ENCODE measurements around the gene WNK2. TPM values are rescaled to one million over a fixed set of nuclear protein-coding genes. Genes with fewer than 3 reads are reported as not detected.

The WNK2 gene
- total RNA-seq, 1 donor from 2014 or later, result 1.0 TPM

DNA sequence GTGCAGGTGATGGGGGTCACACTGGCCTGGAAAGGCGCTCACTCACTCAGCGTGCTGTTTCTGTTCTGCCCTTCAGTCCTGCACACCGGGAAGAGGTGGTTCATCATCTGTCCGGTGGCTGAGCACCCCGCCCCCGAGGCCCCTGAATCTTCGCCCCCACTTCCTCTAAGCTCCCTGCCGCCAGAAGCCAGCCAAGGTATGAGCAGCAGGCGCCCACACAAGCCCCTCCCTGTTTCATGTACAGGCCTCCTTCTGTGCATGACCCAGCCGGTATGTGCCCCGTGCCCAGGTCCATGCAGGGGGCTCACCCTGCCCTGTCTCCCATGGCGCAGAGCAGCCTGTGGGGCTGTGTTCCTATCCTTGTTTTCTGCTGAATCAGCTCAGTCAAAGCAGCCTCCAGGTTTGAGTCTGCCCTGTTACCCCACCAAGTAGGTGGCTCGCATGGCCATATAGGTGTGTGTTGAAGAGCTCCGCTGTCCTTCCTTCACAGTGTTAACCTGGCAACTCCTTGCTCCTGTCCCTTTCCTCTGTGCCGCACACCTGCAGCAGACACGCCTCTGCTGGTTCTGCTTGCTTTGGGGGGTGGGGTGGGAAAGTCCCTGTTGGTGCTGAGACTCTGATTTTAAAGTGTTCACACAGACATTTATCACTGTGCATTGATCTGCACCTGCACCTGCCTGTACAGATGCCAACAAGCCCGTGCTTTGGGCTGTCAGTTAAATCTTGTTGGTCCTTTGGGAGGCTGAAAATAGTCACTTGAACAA is 84.8 kb downstream of the WNK2 start:
- TF ChIP-seq, protein P1, sequence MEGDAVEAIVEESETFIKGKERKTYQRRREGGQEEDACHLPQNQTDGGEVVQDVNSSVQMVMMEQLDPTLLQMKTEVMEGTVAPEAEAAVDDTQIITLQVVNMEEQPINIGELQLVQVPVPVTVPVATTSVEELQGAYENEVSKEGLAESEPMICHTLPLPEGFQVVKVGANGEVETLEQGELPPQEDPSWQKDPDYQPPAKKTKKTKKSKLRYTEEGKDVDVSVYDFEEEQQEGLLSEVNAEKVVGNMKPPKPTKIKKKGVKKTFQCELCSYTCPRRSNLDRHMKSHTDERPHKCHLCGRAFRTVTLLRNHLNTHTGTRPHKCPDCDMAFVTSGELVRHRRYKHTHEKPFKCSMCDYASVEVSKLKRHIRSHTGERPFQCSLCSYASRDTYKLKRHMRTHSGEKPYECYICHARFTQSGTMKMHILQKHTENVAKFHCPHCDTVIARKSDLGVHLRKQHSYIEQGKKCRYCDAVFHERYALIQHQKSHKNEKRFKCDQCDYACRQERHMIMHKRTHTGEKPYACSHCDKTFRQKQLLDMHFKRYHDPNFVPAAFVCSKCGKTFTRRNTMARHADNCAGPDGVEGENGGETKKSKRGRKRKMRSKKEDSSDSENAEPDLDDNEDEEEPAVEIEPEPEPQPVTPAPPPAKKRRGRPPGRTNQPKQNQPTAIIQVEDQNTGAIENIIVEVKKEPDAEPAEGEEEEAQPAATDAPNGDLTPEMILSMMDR (conservative IDR thresholded peaks at IDR 0.05; ENCODE audit: low read depth, low read length), result no peak
- no peak for DNase-seq (ENCODE audit: low read depth)
- no peak overlapping the region for H3K4me3 ChIP-seq (ENCODE audit: low read depth, low read length)

DNA sequence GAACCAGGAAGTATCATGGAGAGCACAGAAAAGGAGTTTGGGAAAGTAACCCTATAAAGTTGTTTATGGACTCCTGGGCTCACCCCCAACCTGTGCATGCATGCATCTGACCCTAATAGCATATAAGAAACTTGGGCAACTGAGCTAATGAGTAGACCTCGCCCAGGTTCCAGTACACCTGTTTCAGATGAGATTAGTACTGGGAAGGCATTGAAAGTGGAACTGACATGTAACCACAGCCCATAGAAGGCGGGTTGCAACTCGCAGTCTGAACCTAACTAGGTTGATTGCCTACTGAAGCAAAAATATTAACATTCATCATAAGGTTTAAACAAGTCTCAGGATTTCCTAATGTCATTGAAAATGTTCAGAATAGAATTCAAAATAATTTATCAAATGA is 87.0 kb downstream of the WNK2 start:
- no peak for DNase-seq (ENCODE audit: low read depth)

GRCh38 chr9:93276973-93277372 is 93.0 kb downstream of the WNK2 start:
- TF ChIP-seq, protein P1 (conservative IDR thresholded peaks at IDR 0.05; ENCODE audit: low read depth, low read length), result peak; percentile 13
- no peak overlapping the region for H3K4me3 ChIP-seq (ENCODE audit: low read depth, low read length)
- DNase-seq (ENCODE audit: low read depth), result no peak

More for the DNA sequence above, 87.0 kb downstream of the WNK2 start:
- TF ChIP-seq, protein P1 (conservative IDR thresholded peaks at IDR 0.05; ENCODE audit: low read depth, low read length), result no peak
- H3K4me3 ChIP-seq (ENCODE audit: low read depth, low read length), result no peak overlapping the region

GRCh38 chr9:93278144-93278543 is 94.2 kb downstream of the WNK2 start:
- no peak overlapping the region for H3K4me3 ChIP-seq (ENCODE audit: low read depth, low read length)
- TF ChIP-seq, protein P1 (conservative IDR thresholded peaks at IDR 0.05; ENCODE audit: low read depth, low read length), result no peak
- DNase-seq (ENCODE audit: low read depth), result no peak

- DNase-seq (ENCODE audit: low read depth), result no peak
- TF ChIP-seq, protein P1 (conservative IDR thresholded peaks at IDR 0.05; ENCODE audit: low read depth, low read length), result no peak
- no peak overlapping the region for H3K4me3 ChIP-seq (ENCODE audit: low read depth, low read length)
Observed at GRCh38 chr9:93280661-93281259, 96.8 kb downstream of the WNK2 start.

GRCh38 chr9:93286252-93287188 is 102.6 kb downstream of the WNK2 start:
- no peak overlapping the region for H3K4me3 ChIP-seq (ENCODE audit: low read depth, low read length)
- TF ChIP-seq, protein P1 (conservative IDR thresholded peaks at IDR 0.05; ENCODE audit: low read depth, low read length), result no peak
- no peak for DNase-seq (ENCODE audit: low read depth)
